GM23338 (cell line): Measurements from ENCODE around the gene ZNF445. TPM values are rescaled to one million over a fixed set of nuclear protein-coding genes. Genes with fewer than 3 reads are reported as not detected.

Source experiments
- ATAC-seq: fragments of 200-7000 bp; cut with Tn5 transposase; 3 replicates; pipeline ENCODE4 v1.9.1; 2020
- DNase-seq: peaks from one replicate; pipeline ENCODE4 v3.0.0-alpha.2; 2015; ENCODE audit warnings: low spot score
- H2AFZ ChIP-seq: fragments of 200-600 bp; sonication (generic); 2 replicates; pipeline ENCODE4 v1.8.0; 2016; ENCODE audit warnings: antibody characterized with exemption, mild to moderate bottlenecking, moderate library complexity
- H3F3A ChIP-seq: fragments of 200-600 bp; sonication (generic); replicated peaks from 2 replicates; pipeline ENCODE4 v1.8.0; 2017; ENCODE audit warnings: antibody characterized with exemption, mixed run types, low read depth
- H3K27ac ChIP-seq: fragments of 200-600 bp; sonication (generic); 2 replicates; pipeline ENCODE4 v1.6.1; 2016; ENCODE audit warnings: low read depth
- H3K27me3 ChIP-seq: fragments of 200-600 bp; sonication (generic); 2 replicates; pipeline ENCODE4 v1.8.0; 2016; ENCODE audit warnings: mild to moderate bottlenecking, mixed run types, moderate library complexity; ENCODE audit not compliant: insufficient read depth
- H3K36me3 ChIP-seq: fragments of 200-600 bp; sonication (generic); 2 replicates; pipeline ENCODE4 v1.8.0; 2016; ENCODE audit warnings: mild to moderate bottlenecking; ENCODE audit not compliant: insufficient read depth
- H3K4me1 ChIP-seq: fragments of 200-600 bp; sonication (generic); 2 replicates; pipeline ENCODE4 v1.8.0; 2016; ENCODE audit warnings: mild to moderate bottlenecking, moderate library complexity; ENCODE audit not compliant: insufficient read depth
- H3K4me2 ChIP-seq: fragments of 200-600 bp; sonication (generic); 2 replicates; pipeline ENCODE4 v1.7.1; 2017; ENCODE audit warnings: mixed run types
- H3K4me3 ChIP-seq: fragments of 200-600 bp; sonication (generic); 2 replicates; pipeline ENCODE4 v1.6.1; 2016; ENCODE audit warnings: mixed run types
- H3K79me2 ChIP-seq: fragments of 200-600 bp; sonication (generic); replicated peaks from 2 replicates; pipeline ENCODE4 v1.8.0; 2017; ENCODE audit warnings: mild to moderate bottlenecking; ENCODE audit not compliant: insufficient read depth
- H3K9me2 ChIP-seq: fragments of 200-600 bp; sonication (generic); 2 replicates; pipeline ENCODE4 v1.8.0; 2017; ENCODE audit not compliant: insufficient read depth
- H4K20me1 ChIP-seq: fragments of 200-600 bp; sonication (generic); replicated peaks from 2 replicates; pipeline ENCODE4 v1.8.0; 2017; ENCODE audit warnings: mild to moderate bottlenecking; ENCODE audit not compliant: insufficient read depth
- H3K27ac Mint-ChIP-seq: 2 replicates; pipeline ENCODE4 v1.8.0; 2020; ENCODE audit warnings: inconsistent platforms, mild to moderate bottlenecking, moderate library complexity, mixed read lengths
- H3K27me3 Mint-ChIP-seq: 3 replicates; pipeline ENCODE4 v1.8.0; 2022; ENCODE audit warnings: low read depth, mild to moderate bottlenecking, moderate library complexity, mixed read lengths, inconsistent platforms; ENCODE audit not compliant: insufficient read depth, poor library complexity
- H3K36me3 Mint-ChIP-seq: 3 replicates; pipeline ENCODE4 v1.8.0; 2021; ENCODE audit warnings: low read depth, mild to moderate bottlenecking, inconsistent platforms, moderate library complexity, mixed read lengths
- H3K4me1 Mint-ChIP-seq: 3 replicates; pipeline ENCODE4 v1.8.0; 2020; ENCODE audit warnings: mild to moderate bottlenecking, inconsistent platforms, mixed read lengths
- H3K4me3 Mint-ChIP-seq: 3 replicates; pipeline ENCODE4 v1.8.0; 2021; ENCODE audit warnings: moderate library complexity, mild to moderate bottlenecking, inconsistent platforms, mixed read lengths
- H3K9me3 Mint-ChIP-seq: 3 replicates; pipeline ENCODE4 v1.8.0; 2020; ENCODE audit warnings: moderate library complexity, mild to moderate bottlenecking, inconsistent platforms, mixed read lengths
- CREB1 ChIP-seq: fragments of 250-450 bp; sonication (Bioruptor Pico); IDR thresholded peaks from 2 replicates; pipeline ENCODE4 v1.5.0; 2020; ENCODE audit warnings: low read depth, mild to moderate bottlenecking, moderate library complexity
- CTCF ChIP-seq, 2 experiments: fragments of 200-600 bp in 1 of 2; sonication (generic) in 1 of 2; conservative IDR thresholded peaks; 2 replicates each; pipeline versions ENCODE4 v1.5.1 to v1.6.1; 2016 to 2017; ENCODE audit warnings: antibody characterized with exemption in 2 of 2, low read depth in 2 of 2, mild to moderate bottlenecking in 2 of 2, moderate library complexity in 1 of 2
- ETS1 ChIP-seq: IDR thresholded peaks from 2 replicates; pipeline ENCODE4 v1.6.1; 2016; ENCODE audit warnings: antibody characterized with exemption
- EZH2 ChIP-seq: fragments of 200-600 bp; sonication (generic); IDR thresholded peaks from one replicate; pipeline ENCODE4 v1.8.0; 2017; ENCODE audit warnings: antibody characterized with exemption, mild to moderate bottlenecking, low read depth; ENCODE audit not compliant: unreplicated experiment
- EZH2phosphoT487 ChIP-seq: fragments of 200-600 bp; sonication (generic); IDR thresholded peaks from one replicate; pipeline ENCODE4 v1.8.1; 2018; ENCODE audit warnings: antibody characterized with exemption; ENCODE audit not compliant: unreplicated experiment
- JUNB ChIP-seq: IDR thresholded peaks from one replicate; pipeline ENCODE4 v1.6.1; 2016; ENCODE audit warnings: antibody characterized with exemption; ENCODE audit not compliant: unreplicated experiment
- NANOG ChIP-seq: IDR thresholded peaks from 2 replicates; pipeline ENCODE4 v1.6.1; 2016; ENCODE audit warnings: antibody characterized with exemption, borderline replicate concordance
- POLR2AphosphoS5 ChIP-seq: IDR thresholded peaks from 2 replicates; pipeline ENCODE4 v1.6.1; 2016; ENCODE audit warnings: antibody characterized with exemption, low read depth
- REST ChIP-seq: IDR thresholded peaks from one replicate; pipeline ENCODE4 v1.6.1; 2018; ENCODE audit warnings: antibody characterized with exemption; ENCODE audit not compliant: unreplicated experiment
- STAT1 ChIP-seq: IDR thresholded peaks from one replicate; pipeline ENCODE4 v1.6.1; 2016; ENCODE audit warnings: antibody characterized with exemption; ENCODE audit not compliant: unreplicated experiment
- ZNF114 ChIP-seq: fragments of 250-450 bp; sonication (Bioruptor Pico); IDR thresholded peaks from 2 replicates; pipeline ENCODE4 v1.5.0; 2020; ENCODE audit warnings: mild to moderate bottlenecking, moderate library complexity
- ZNF331 ChIP-seq: fragments of 250-450 bp; sonication (Bioruptor Pico); IDR thresholded peaks from 2 replicates; pipeline ENCODE4 v1.5.0; 2020; ENCODE audit warnings: low read depth, mild to moderate bottlenecking, moderate library complexity
- ZNF462 ChIP-seq: fragments of 250-450 bp; sonication (Bioruptor Pico); IDR thresholded peaks from 2 replicates; pipeline ENCODE4 v1.5.0; 2020; ENCODE audit warnings: mild to moderate bottlenecking, moderate library complexity
- polyA plus RNA-seq: library from polyadenylated mRNA; unstranded; fragments of >200 nt; fragmentation: Nextera tagmentation; extraction: Ambion mirVana; gene quantifications from 2 replicates; pipeline ENCODE4 v1.2.1, GENCODE V29; 2016
- total RNA-seq: library from RNA; depleted of rRNA; stranded (reverse); fragments of >200 nt; shearing (Covaris generic); gene quantifications from 2 replicates; pipeline ENCODE4 v1.2.3, GENCODE V29; 2014

ZNF445 gene
- total and polyA plus RNA-seq, 2 experiments from 2014 or later: 2.7 to 16.6 TPM

- H3F3A ChIP-seq: no peaks in the 10 kb centered on the region
- H3K4me3 ChIP-seq: no peak overlapping the region
- no peaks in the 10 kb centered on the region for H4K20me1 ChIP-seq
- no peak overlapping the region for H3K27ac ChIP-seq
- H3K27me3 ChIP-seq: no peaks in the 10 kb centered on the region
- ATAC-seq (no peak), DNase-seq (no peak)
- Mint-ChIP-seq H3K27me3 (no peaks in the 10 kb centered on the region), H3K36me3 (no peaks in the 10 kb centered on the region), H3K4me1 (peaks cover 20% of the 10 kb centered on the region), H3K27ac (no peak overlapping the region), H3K9me3 (no peaks in the 10 kb centered on the region), H3K4me3 (no peak overlapping the region)
- H3K4me2 ChIP-seq: no peak overlapping the region
- TF ChIP-seq NANOG (no peak), ZNF331 (CRISPR knock-in tag) (no peak), POLR2AphosphoS5 (no peak), ZNF114 (CRISPR knock-in tag) (no peak), ZNF462 (CRISPR knock-in tag) (no peak), STAT1 (no peak), ETS1 (no peak), REST (no peak), EZH2phosphoT487 (no peak), JUNB (no peak), EZH2 (no peak), CTCF (conservative IDR thresholded peaks at IDR 0.05; ENCODE audit: low read depth in 2 of 2) (no peak), CREB1 (CRISPR knock-in tag) (no peak)
- H3K36me3 ChIP-seq: no peaks in the 10 kb centered on the region
- no peak overlapping the region for H2AFZ ChIP-seq
- no peaks in the 10 kb centered on the region for H3K79me2 ChIP-seq
- H3K4me1 ChIP-seq: peaks cover 3% of the 10 kb centered on the region; the same call in 1 of the 2 replicates
- peaks cover 8% of the 10 kb centered on the region; the same call in 1 of the 2 replicates for H3K9me2 ChIP-seq
Measured at GRCh38 chr3:44516230-44516629, 38.8 kb upstream of the ZNF445 start.
